ENCODE results near the gene JHY. TPM values are rescaled to one million over a fixed set of nuclear protein-coding genes. Genes with fewer than 3 reads are reported as not detected.

The JHY gene
- total RNA-seq, 1 donor from 2014 or later: 5.6 TPM

- DNase-seq: no peak
Measured at GRCh38 chr11:122872046-122872445, 10.5 kb upstream of the JHY start.

DNA sequence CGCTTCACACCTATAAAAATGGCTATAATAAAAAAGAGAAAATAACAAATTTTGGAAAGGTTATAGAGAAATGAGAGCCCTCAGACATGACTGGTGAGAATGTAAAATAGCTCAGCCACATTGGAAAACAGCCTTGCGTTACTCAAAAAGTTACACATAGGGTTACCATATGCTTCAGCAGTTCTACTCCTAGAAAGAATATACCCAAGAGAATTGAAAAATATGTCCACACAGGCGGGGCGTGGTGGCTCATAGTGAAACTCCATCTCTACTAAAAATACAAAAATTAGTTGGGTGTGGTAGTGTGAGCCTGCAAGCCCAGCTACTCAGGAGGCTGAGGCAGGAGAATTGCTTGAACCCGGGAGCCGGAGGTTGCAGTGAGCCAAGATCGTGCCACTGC is 7.6 kb upstream of the JHY start:
- DNase-seq: peak; percentile 82

DNA sequence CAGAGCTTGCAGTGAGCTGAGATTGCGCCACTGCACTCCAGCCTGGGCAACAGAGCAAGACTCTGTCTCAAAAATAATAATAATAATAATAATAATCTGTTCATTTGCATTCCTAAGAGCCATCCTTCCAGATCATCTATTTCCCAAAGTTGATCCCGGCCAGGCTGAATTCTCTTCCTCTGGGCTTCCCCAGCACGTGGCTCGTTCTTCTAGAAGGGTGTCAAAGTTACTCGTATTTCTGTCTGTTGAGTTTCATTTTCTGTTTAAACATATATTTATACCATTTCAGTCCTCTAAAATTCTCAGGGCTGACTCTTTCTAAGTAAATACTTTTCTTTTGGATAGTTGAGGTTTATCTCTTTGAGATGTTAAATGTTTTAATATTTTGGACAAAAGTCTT is 4.8 kb upstream of the JHY start:
- DNase-seq: no peak

DNA sequence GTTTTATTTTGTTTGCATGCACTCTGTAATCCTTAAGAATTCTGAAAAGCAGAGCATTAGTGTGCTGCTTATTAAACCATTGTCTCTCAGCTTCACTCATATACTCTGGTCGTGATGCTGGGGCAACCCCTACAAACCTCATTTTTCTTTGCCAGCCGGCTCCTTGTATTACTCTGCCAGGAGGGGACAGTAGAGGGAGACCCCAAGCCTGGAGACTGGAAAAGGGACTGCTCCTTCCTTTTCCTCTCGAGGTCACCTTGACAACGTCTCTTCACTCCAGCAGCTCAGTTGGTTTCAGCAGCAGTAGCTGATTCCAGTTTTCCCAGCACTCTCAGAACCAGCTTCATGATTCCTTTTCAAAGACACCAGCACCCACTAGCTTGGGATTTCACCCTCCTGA is 2.8 kb upstream of the JHY start:
- DNase-seq: no peak

- DNase-seq: peak; percentile 72
Measured at GRCh38 chr11:122882857-122883645, 492 bp downstream of the JHY start.

- DNase-seq: no peak
Measured at GRCh38 chr11:122883646-122883979, 1.1 kb downstream of the JHY start.

DNA sequence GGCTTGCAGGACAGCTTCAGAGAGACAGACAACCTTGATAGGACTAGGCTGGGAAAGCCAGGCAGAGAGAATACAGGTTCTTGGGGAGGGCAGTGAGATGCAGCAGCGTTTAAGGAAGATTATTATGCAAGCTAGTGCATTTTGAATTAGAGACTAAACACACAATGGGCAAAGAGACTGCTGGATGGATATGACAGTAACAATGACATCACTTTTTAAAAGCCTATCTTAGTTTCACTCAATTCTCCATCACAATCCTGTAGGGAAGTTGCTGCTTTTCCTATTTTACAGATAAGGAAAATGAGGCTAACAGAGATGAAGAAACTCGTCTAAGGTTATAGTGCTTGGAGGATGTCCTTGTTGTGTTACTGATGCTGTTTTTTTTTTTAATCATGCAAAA is 5.6 kb downstream of the JHY start:
- DNase-seq: no peak

GRCh38 chr11:122893131-122893530 is 10.6 kb downstream of the JHY start:
- DNase-seq: no peak

GRCh38 chr11:122895563-122895962 is 13.0 kb downstream of the JHY start:
- no peak for DNase-seq

DNA sequence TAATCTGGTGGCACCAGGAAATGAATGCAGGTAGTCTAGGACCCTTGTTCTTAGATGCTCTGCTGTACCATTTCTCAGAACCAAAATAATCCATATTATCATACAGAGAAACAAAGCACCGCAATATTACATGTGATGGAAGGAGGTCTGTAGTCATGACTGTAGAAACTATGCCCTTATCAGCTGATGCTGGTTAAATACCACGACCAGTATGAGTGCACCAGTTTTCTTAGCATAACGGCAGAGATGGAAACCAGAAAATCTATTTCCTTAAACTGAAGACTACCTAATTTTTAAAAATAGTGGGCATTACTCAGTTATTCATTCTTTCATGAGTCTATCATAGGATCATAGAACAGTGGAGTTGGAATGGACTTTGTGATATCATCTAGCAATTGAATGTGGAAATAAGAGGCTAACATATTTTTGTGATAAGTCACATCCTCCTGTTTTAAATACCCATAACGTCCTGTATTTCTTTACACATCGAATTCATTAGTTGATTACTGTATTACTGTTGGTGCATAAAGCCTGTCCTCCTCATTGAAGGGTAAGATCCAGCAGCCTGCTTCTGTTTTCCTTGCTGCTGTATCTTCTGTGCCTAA is 15.1 kb downstream of the JHY start:
- no peak for DNase-seq

GRCh38 chr11:122898799-122899198 is 16.2 kb downstream of the JHY start:
- no peak for DNase-seq

DNA sequence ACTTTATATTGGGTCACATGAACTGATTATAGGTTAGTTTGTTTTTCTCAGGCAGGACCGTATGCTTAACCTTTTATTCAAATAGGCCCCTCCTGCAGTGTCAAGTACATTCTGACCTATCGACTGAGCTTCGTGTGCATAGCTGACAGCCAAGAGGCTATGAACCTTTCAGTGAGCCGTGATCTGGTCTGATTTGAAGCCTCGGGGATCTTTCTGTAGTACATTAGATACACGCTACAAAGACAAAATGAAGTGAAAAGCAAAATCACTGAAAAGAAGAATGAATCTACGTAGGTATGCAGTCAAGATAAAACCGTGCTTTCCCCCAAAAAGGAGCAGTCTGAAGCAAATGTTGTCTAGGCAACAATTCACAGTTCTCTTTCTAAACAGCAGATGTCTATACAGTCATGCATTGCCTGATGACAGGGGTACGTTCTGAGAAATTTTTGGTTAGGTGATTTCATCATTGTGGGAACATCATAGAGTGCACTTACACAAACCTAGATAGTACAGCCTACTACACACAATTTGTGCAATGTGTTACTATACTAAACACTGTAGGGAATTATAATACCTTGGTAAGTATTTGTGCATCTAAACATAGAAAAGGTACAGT is 18.1 kb downstream of the JHY start:
- DNase-seq: no peak

DNA sequence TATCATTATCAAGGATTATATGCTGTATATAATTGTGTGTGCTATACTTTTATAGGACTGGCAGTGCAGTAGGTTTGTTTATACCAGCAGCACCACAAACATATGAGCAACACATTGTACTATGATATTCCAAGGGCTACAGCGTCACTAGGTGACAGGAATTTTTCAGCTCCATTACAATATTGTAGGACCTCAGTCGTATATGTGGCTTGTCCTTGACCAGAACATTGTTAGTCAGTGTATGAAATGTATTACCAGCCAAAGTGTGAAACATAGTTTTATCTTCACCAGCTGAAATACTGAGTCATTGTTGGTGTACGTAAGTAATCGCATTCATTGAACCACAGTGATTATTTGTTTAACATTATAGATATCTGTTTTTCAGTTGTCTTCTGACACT is 20.4 kb downstream of the JHY start:
- no peak for DNase-seq

- no peak for DNase-seq
Measured at GRCh38 chr11:122910775-122911174, 28.2 kb downstream of the JHY start.

- no peak for DNase-seq
Measured at GRCh38 chr11:122917311-122917710, 34.8 kb downstream of the JHY start.

DNA sequence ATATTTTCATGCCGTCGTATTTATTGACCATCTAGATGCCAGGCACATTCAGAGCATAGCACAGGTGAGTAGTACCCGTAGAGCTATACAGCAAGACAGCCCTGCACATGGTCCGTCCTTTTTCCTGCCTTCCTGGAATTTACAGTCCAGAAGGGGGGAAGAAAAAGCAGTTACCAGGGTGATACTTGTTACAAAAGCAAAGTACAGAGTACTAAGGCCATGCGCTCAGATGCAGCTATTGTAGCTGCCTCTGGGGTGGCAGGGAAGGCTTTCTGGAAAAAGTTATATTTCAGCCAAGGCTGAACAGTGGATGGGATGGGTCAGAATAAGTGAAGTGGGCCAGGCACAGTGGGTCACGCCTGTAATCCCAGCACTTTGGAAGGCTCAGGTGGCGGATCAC is 36.2 kb downstream of the JHY start:
- no peak for DNase-seq

DNA sequence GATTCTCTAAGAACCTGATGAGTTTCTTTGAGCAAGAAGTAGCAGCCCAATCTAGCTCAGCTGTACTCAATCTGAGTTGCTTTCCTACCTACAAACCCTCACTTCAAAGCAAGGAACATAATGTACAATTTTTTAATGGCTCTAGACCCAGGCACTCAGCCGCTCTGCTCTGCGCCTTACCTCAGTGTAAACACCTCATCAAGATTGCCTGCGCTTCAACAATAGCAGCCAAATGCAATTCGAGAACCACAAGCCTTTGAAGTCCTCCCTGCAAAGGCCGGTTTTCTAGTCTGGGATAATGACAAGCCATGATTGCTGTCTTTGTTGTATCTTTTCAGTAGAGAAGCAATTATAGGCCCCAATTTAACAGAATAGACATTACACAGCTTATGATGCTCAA is 38.0 kb downstream of the JHY start:
- no peak for DNase-seq

DNA sequence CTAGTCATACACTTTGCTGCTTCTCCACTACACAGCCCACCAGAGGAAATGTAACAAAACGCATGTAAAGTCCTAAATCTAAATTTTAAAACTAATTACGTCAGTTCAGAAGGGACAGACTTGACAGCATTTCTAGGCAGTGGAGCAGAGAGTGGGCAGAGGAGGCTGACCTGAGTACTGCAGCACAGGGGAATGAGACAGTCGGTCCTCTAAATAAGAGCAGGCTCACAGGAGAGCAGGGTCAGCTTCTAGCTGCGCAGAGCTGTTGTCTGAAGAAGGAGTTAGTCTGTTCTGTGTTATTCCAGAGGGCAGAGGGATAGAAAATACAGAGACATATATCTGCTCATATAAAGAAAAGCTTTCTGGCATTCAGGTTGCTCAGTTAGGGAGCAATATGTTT is 40.3 kb downstream of the JHY start:
- no peak for DNase-seq

DNA sequence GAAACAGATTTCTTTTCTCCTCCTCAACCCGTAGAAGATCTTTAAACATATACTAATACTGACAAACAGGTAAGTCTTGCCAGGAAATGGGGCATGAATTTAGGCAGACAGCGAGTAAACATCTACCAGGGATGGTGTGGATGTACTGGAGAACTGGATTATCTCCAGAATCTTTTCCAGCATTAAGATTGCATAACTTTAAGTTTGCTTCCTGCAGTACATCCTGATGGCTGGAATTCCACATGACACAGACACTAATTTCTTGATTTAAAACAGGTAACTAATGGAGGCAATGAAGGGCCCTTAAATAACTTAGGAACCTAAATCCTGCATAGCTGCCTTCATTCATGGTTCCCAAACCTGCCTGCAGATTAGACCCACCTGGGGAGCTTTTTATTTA is 40.7 kb downstream of the JHY start:
- DNase-seq: no peak

GRCh38 chr11:122931510-122931909 is 49.0 kb downstream of the JHY start:
- DNase-seq: no peak

DNA sequence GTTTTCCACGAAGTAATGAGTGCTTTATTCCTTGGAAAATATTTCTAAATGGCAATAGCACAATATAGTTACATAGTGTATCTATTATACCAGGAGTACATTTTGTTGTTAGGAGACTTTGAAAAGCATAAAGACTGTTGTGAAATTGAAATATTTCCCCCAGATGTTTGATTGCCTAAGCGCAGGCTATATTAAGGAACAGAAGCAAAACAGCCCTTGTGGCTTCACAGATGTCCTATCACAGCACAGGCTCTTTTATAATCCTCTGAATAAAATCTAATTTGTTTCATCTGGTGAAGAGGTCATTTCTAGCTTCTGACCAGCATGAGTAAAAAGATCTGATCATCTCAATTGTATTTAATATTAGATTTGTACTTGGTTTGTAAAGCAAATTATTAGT is 50.9 kb downstream of the JHY start:
- DNase-seq: peak; percentile 46

DNA sequence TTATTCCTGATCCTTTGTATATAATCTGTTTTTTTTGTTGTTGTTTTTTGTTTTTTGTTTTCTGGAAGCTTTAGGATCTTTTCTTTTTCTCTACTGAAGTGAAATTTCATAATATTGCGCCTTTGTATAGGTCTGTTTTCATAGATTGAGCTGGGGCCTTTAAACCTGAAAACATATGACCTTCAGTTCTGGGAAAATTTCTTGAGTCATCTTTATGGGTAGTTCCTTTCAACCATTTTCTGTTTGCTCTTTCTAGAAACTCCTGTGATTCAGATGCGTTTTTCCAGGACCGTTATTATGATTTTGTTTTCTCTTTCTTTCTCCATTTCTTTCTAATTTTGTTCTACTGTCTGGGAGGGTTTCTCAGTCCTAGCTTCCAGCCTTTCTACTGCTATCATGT is 55.4 kb downstream of the JHY start:
- no peak for DNase-seq

- DNase-seq: no peak
Measured at GRCh38 chr11:122938557-122938956, 56.0 kb downstream of the JHY start.

- no peak for DNase-seq
Measured at GRCh38 chr11:122951211-122951610, 68.7 kb downstream of the JHY start.
